ENCODE data around the gene PLAAT5. TPM values are rescaled to one million over a fixed set of nuclear protein-coding genes. Genes with fewer than 3 reads are reported as not detected.
"Not testable (repeated sequence)": the region's sequence is repeated elsewhere in the genome, so short reads cannot be mapped to it uniquely, and the experiment has no call there.

Gene PLAAT5
- total RNA-seq, 1 experiment from 2014 or later: 8.5 TPM

GRCh38 chr11:63528729-63529278, 37.8 kb upstream of the PLAAT5 start:
- not testable (repeated sequence) for DNase-seq; H2AFZ ChIP-seq (ENCODE audit: low read length); H4K5ac ChIP-seq (ENCODE audit: insufficient read length, low read depth, low read length); H3K56ac ChIP-seq (ENCODE audit: insufficient read length, low read depth, low read length); H3K4me2 ChIP-seq (ENCODE audit: insufficient read depth, insufficient read length, low read length); H3K9me3 ChIP-seq (ENCODE audit: control insufficient read depth, low read depth, low read length); H3K27me3 ChIP-seq (ENCODE audit: insufficient read depth, low read length); H3T11ph ChIP-seq (ENCODE audit: low read length); H4K91ac ChIP-seq (ENCODE audit: insufficient read length, low read depth, low read length); H3K27me3 Mint-ChIP-seq (ENCODE audit: low read depth); H2BK5ac ChIP-seq (ENCODE audit: insufficient read length, low read length); H2BK15ac ChIP-seq (ENCODE audit: low read depth, low read length); H4K8ac ChIP-seq (replicated peaks; ENCODE audit: insufficient read length, low read depth, low read length); H3K79me2 ChIP-seq (ENCODE audit: insufficient read depth, low read length); H3K79me1 ChIP-seq (ENCODE audit: insufficient read depth, low read depth, low read length, poor library complexity, severe bottlenecking); H3K4ac ChIP-seq (ENCODE audit: low read depth, low read length); H3K23ac ChIP-seq (ENCODE audit: insufficient read length, low read depth, low read length); H4K20me1 ChIP-seq (ENCODE audit: control insufficient read depth, insufficient read depth, insufficient read length); H3K23me2 ChIP-seq (ENCODE audit: insufficient read length, low read depth, low read length, poor library complexity, severe bottlenecking)
- Histone ChIP-seq H3K14ac (ENCODE audit: insufficient read depth, low read length) (peak overlapping the region; percentile 38; the same call in 1 of the 2 replicates), H2AK5ac (ENCODE audit: insufficient read length, low read length) (peak overlapping the region; percentile 42), H3K18ac (ENCODE audit: insufficient read length, low read depth, low read length) (peak overlapping the region; percentile 85), H3K27ac (ENCODE audit: insufficient read length, low read depth, low read length) (peak overlapping the region; percentile 88), H2BK20ac (ENCODE audit: low read depth, low read length, poor library complexity, severe bottlenecking) (peak overlapping the region; percentile 32), H3K9ac (ENCODE audit: extremely low read depth, insufficient read length, low read length) (peak overlapping the region; percentile 12), H3K4me1 (ENCODE audit: insufficient read depth, low read length) (peaks cover 15% of the 10 kb centered on the region; the same call in 1 of the 2 replicates), H2BK12ac (ENCODE audit: insufficient read length, low read depth, low read length) (peak overlapping the region; percentile 66), H2BK120ac (ENCODE audit: low read depth, low read length, poor library complexity, severe bottlenecking) (peak overlapping the region; percentile 88)
- WGBS (ENCODE audit: extremely low coverage, insufficient read length, low lambda C conversion rate): no CpG with 5 or more reads among the region's 3 CpGs
- Mint-ChIP-seq H3K27ac (peak overlapping the region; percentile 95 to 98 (median 97); a peak in 5 of 7 replicates), H3K36me3 (ENCODE audit: insufficient read depth in 1 of 3, low read depth in 3 of 3) (peaks cover 6 to 22% (median 15%) of the 10 kb centered on the region in 3 experiments), H3K4me1 (peaks cover 53 to 56% of the 10 kb centered on the region in 2 experiments), H3K9me3 (peaks cover 24 to 30% of the 10 kb centered on the region in 2 experiments), H3K4me3 (peak overlapping the region in 1 of 2 experiments; percentile 50; a peak in 1 of 5 replicates)

- not testable (repeated sequence) for DNase-seq; H3K14ac ChIP-seq (ENCODE audit: insufficient read depth, low read length); H3K23me2 ChIP-seq (ENCODE audit: insufficient read length, low read depth, low read length, poor library complexity, severe bottlenecking); H3K23ac ChIP-seq (ENCODE audit: insufficient read length, low read depth, low read length); H4K5ac ChIP-seq (ENCODE audit: insufficient read length, low read depth, low read length); H3K79me2 ChIP-seq (ENCODE audit: insufficient read depth, low read length); H4K91ac ChIP-seq (ENCODE audit: insufficient read length, low read depth, low read length); H2BK12ac ChIP-seq (ENCODE audit: insufficient read length, low read depth, low read length); H3K56ac ChIP-seq (ENCODE audit: insufficient read length, low read depth, low read length); H3K79me1 ChIP-seq (ENCODE audit: insufficient read depth, low read depth, low read length, poor library complexity, severe bottlenecking); H4K8ac ChIP-seq (replicated peaks; ENCODE audit: insufficient read length, low read depth, low read length); H4K20me1 ChIP-seq (ENCODE audit: control insufficient read depth, insufficient read depth, insufficient read length); H3K27me3 Mint-ChIP-seq (ENCODE audit: low read depth); H2BK15ac ChIP-seq (ENCODE audit: low read depth, low read length); H3K27me3 ChIP-seq (ENCODE audit: insufficient read depth, low read length); H2BK120ac ChIP-seq (ENCODE audit: low read depth, low read length, poor library complexity, severe bottlenecking); H2AFZ ChIP-seq (ENCODE audit: low read length); H3K4ac ChIP-seq (ENCODE audit: low read depth, low read length); H3K18ac ChIP-seq (ENCODE audit: insufficient read length, low read depth, low read length); H2BK5ac ChIP-seq (ENCODE audit: insufficient read length, low read length); H3K9ac ChIP-seq (ENCODE audit: extremely low read depth, insufficient read length, low read length); H2AK5ac ChIP-seq (ENCODE audit: insufficient read length, low read length); H3K4me2 ChIP-seq (ENCODE audit: insufficient read depth, insufficient read length, low read length); H2BK20ac ChIP-seq (ENCODE audit: low read depth, low read length, poor library complexity, severe bottlenecking); H3T11ph ChIP-seq (ENCODE audit: low read length)
- peak overlapping the region; percentile 72 to 99 (median 97); a peak in 6 of 7 replicates for H3K27ac Mint-ChIP-seq
- peak overlapping the region; percentile 4 for H3K27ac ChIP-seq (ENCODE audit: insufficient read length, low read depth, low read length)
- WGBS (ENCODE audit: extremely low coverage, insufficient read length, low lambda C conversion rate): no CpG with 5 or more reads among the region's 11 CpGs
- peaks cover 46 to 49% of the 10 kb centered on the region in 2 experiments for H3K4me1 Mint-ChIP-seq
- peaks cover 14% of the 10 kb centered on the region; the same call in 1 of the 2 replicates for H3K4me1 ChIP-seq (ENCODE audit: insufficient read depth, low read length)
- peaks cover 16% of the 10 kb centered on the region for H3K9me3 ChIP-seq (ENCODE audit: control insufficient read depth, low read depth, low read length)
- peaks cover 20 to 33% of the 10 kb centered on the region in 2 experiments for H3K9me3 Mint-ChIP-seq
- peak overlapping the region in 1 of 2 experiments; percentile 10; a peak in 1 of 5 replicates for H3K4me3 Mint-ChIP-seq
- H3K36me3 Mint-ChIP-seq (ENCODE audit: insufficient read depth in 1 of 3, low read depth in 3 of 3): peaks cover 6 to 28% (median 21%) of the 10 kb centered on the region in 3 experiments
Observed at GRCh38 chr11:63528156-63528555, 37.2 kb upstream of the PLAAT5 start.
